ENCODE measurements around the gene TIMM44.

DNA sequence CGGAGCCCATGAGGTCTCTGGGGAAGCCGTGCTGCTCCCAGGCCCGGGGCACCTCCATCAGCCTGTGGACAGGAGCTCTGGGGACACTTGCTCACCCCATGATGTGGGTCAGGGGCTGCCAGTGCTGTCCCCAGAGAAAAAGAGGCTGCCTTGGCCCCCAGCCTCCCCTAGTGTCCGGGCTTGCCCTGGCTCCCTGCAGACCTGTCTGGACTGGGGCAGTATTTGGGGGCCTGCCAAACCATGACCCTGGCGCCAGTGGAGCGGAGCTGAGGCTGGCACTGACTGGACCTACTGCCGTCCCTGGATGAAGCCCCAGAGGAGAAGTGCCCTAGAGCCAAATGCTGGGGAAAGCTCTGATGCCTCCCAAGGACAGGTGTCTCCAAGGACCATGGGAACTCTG is 31.6 kb upstream of the TIMM44 start:
- TF ChIP-seq, protein P1, sequence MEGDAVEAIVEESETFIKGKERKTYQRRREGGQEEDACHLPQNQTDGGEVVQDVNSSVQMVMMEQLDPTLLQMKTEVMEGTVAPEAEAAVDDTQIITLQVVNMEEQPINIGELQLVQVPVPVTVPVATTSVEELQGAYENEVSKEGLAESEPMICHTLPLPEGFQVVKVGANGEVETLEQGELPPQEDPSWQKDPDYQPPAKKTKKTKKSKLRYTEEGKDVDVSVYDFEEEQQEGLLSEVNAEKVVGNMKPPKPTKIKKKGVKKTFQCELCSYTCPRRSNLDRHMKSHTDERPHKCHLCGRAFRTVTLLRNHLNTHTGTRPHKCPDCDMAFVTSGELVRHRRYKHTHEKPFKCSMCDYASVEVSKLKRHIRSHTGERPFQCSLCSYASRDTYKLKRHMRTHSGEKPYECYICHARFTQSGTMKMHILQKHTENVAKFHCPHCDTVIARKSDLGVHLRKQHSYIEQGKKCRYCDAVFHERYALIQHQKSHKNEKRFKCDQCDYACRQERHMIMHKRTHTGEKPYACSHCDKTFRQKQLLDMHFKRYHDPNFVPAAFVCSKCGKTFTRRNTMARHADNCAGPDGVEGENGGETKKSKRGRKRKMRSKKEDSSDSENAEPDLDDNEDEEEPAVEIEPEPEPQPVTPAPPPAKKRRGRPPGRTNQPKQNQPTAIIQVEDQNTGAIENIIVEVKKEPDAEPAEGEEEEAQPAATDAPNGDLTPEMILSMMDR (conservative IDR thresholded peaks at IDR 0.05; ENCODE audit: low read depth, low read length) = no peak
- no peak for TF ChIP-seq EZH2 (IDR thresholded peaks at IDR 0.05; ENCODE audit: borderline replicate concordance, low read depth, low read length, poor library complexity, severe bottlenecking)

Measured in A673 (cell line).